Lower lobe of right lung (tissue), 2 donors: ENCODE results near the gene ACER2. TPM values are rescaled to one million over a fixed set of nuclear protein-coding genes. Genes with fewer than 3 reads are reported as not detected.

Experiments used
- ATAC-seq, 2 donors: fragments of 200-7000 bp; cut with Tn5 transposase; one replicate each; pipeline ENCODE4 v1.9.1; 2020 to 2022; ENCODE audit warnings: mild to moderate bottlenecking in 2 of 2, moderate library complexity in 2 of 2
- DNase-seq: peaks from one replicate; pipeline ENCODE4 v3.0.0-alpha.2; 2020
- H3K27ac ChIP-seq: fragments of 200-600 bp; one replicate; pipeline ENCODE4 v1.8.0; 2022
- H3K27me3 ChIP-seq: fragments of 200-600 bp; one replicate; pipeline ENCODE4 v1.8.0; 2022; ENCODE audit warnings: low read depth
- H3K36me3 ChIP-seq: fragments of 200-600 bp; one replicate; pipeline ENCODE4 v1.8.0; 2022; ENCODE audit warnings: mild to moderate bottlenecking
- H3K4me1 ChIP-seq: fragments of 200-600 bp; one replicate; pipeline ENCODE4 v1.8.0; 2022
- H3K4me3 ChIP-seq: fragments of 200-600 bp; one replicate; pipeline ENCODE4 v1.8.0; 2022; ENCODE audit warnings: mild to moderate bottlenecking
- H3K9me3 ChIP-seq: fragments of 200-600 bp; one replicate; pipeline ENCODE4 v1.8.0; 2022
- CTCF ChIP-seq: fragments of 200-600 bp; IDR thresholded peaks from one replicate; pipeline ENCODE4 v1.8.0; 2022; ENCODE audit warnings: antibody characterized with exemption, mild to moderate bottlenecking
- intact Hi-C: fragments of 100-400 bp; cut with DNase I; formaldehyde crosslinking; loops from one replicate; pipeline ENCODE4 v1.11.0; 2022
- total RNA-seq: library from RNA; stranded (reverse); fragmentation: NEBNext Ultra II Directional; extraction: Animal tissue kit (Norgen Biotek cat#: 25700); gene quantifications from one replicate; pipeline ENCODE4 v1.2.1, GENCODE V29; 2021
- donor health status: DM: no; HTN: yes; CAD: no; lungs with severe emphysema.

Gene ACER2
- total RNA-seq, 1 donor from 2014 or later: 5.9 TPM

- intact Hi-C loops: no loop called here
These were observed 7.3 kb downstream of the ACER2 start for GRCh38 chr9:19416143-19416542.

GRCh38 chr9:19420877-19421276 is 12.1 kb downstream of the ACER2 start:
- ATAC-seq (no peak), DNase-seq (no peak)
- Histone ChIP-seq H3K36me3 (peaks cover 17% of the 10 kb centered on the region), H3K27me3 (no peaks in the 10 kb centered on the region), H3K9me3 (no peaks in the 10 kb centered on the region), H3K4me1 (no peaks in the 10 kb centered on the region), H3K4me3 (no peak overlapping the region), H3K27ac (no peak overlapping the region)
- intact Hi-C loops: no loop called here
- no peak for TF ChIP-seq CTCF

More at GRCh38 chr9:19416143-19416542, 7.3 kb downstream of the ACER2 start:
- Histone ChIP-seq H3K36me3 (no peaks in the 10 kb centered on the region), H3K4me3 (no peak overlapping the region), H3K4me1 (no peaks in the 10 kb centered on the region), H3K27ac (no peak overlapping the region), H3K27me3 (no peaks in the 10 kb centered on the region), H3K9me3 (no peaks in the 10 kb centered on the region)
- no peak for ATAC-seq
- TF ChIP-seq CTCF: no peak
- DNase-seq: no peak

GRCh38 chr9:19423163-19423562 is 14.4 kb downstream of the ACER2 start:
- no peaks in the 10 kb centered on the region for H3K27me3 ChIP-seq
- no peaks in the 10 kb centered on the region for H3K9me3 ChIP-seq
- H3K36me3 ChIP-seq: peaks cover 18% of the 10 kb centered on the region
- H3K4me3 ChIP-seq: no peak overlapping the region
- no peak for TF ChIP-seq CTCF
- intact Hi-C loops: no loop called here
- H3K27ac ChIP-seq: no peak overlapping the region
- no peak for ATAC-seq
- DNase-seq: no peak
- H3K4me1 ChIP-seq: no peaks in the 10 kb centered on the region

- no peak overlapping the region for H3K27ac ChIP-seq
- no peak for ATAC-seq
These were observed 15.5 kb downstream of the ACER2 start for GRCh38 chr9:19424176-19424779.

GRCh38 chr9:19429595-19429994 is 20.8 kb downstream of the ACER2 start:
- peaks cover 14% of the 10 kb centered on the region for H3K36me3 ChIP-seq
- TF ChIP-seq CTCF: no peak
- H3K4me1 ChIP-seq: peaks cover 11% of the 10 kb centered on the region

More at GRCh38 chr9:19424176-19424779, 15.5 kb downstream of the ACER2 start:
- Histone ChIP-seq H3K9me3 (no peaks in the 10 kb centered on the region), H3K4me3 (no peak overlapping the region), H3K27me3 (no peaks in the 10 kb centered on the region), H3K4me1 (no peaks in the 10 kb centered on the region), H3K36me3 (peaks cover 18% of the 10 kb centered on the region)
- no peak for TF ChIP-seq CTCF
- intact Hi-C loops: no loop called here
- DNase-seq: no peak

More at GRCh38 chr9:19429595-19429994, 20.8 kb downstream of the ACER2 start:
- intact Hi-C loops: no loop called here
- H3K27me3 ChIP-seq: no peaks in the 10 kb centered on the region
- ATAC-seq: no peak
- no peaks in the 10 kb centered on the region for H3K9me3 ChIP-seq
- H3K4me3 ChIP-seq: no peak overlapping the region
- no peak for DNase-seq
- no peak overlapping the region for H3K27ac ChIP-seq
